ENCODE results near the gene EPB41L4A.
"Not testable (repeated sequence)": the region's sequence is repeated elsewhere in the genome, so short reads cannot be mapped to it uniquely, and the experiment has no call there.

The EPB41L4A gene

GRCh38 chr5:112403069-112403468, 16.0 kb downstream of the EPB41L4A start:
- no peak for DNase-seq (ENCODE audit: low read depth in 1 of 2, low spot score in 1 of 2)

- DNase-seq (ENCODE audit: low read depth in 1 of 2, low spot score in 1 of 2): no peak
Measured at GRCh38 chr5:112401924-112402323, 17.2 kb downstream of the EPB41L4A start.

DNA sequence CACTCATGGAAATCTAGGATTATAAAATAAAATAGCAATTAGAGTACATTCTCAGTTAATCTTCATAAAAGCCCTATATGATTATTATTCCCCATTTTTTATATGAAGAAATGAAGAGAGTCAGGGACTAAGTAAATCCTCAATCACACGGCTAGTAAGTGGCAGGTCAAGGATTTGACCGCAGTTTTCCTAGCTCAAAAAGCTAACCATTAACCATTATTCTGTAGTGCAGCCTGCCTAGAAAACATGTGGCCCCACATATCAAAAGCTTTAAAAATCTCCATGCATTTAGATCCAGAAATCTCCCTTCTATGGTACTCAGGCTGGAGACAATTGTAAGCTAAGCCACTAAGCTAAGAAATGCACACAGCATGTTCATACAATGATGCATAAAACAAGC, 21.4 kb downstream of the EPB41L4A start:
- DNase-seq (ENCODE audit: low read depth in 1 of 2, low spot score in 1 of 2): no peak

- DNase-seq (ENCODE audit: low read depth in 1 of 2, low spot score in 1 of 2): no peak
Measured at GRCh38 chr5:112396430-112396829, 22.6 kb downstream of the EPB41L4A start.

DNA sequence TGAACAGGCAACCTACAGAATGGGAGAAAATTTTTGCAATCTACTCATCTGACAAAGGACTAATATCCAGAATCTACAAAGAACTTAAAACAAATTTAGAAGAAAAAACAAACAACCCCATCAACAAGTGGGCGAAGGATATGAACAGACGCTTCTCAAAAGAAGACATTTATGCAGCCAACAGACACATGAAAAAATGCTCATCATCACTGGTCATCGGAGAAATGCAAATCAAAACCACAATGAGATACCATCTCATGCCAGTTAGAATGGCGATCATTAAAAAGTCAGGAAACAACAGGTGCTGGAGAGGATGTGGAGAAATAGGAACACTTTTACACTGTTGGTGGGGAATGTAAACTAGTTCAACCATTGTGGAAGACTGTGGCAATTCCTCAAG, 23.8 kb downstream of the EPB41L4A start:
- not testable (repeated sequence) for DNase-seq (ENCODE audit: low read depth in 1 of 2, low spot score in 1 of 2)

GRCh38 chr5:112390327-112390726, 28.8 kb downstream of the EPB41L4A start:
- DNase-seq (ENCODE audit: low read depth in 1 of 2, low spot score in 1 of 2): no peak

DNA sequence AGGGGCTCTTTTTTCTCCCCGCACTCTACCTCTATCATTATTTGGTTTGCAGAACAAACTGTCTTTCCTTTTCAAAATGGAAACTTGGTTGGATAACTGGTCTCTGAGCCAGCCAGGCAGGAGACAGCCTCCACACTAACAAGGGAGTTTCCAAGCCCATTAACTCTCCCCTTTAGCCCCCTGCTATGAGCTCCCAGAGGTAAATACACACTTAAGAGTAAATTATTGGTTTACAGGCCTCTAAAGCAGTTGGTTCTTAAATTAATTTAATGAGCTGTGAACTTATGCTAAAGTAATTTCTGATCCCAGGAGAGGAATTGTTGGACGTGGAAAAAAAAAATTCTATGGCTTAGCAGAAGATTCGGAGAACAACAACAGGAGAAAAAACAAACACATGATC, 30.3 kb downstream of the EPB41L4A start:
- no peak for DNase-seq (ENCODE audit: low read depth in 1 of 2, low spot score in 1 of 2)

- DNase-seq (ENCODE audit: low read depth in 1 of 2, low spot score in 1 of 2): no peak
Measured at GRCh38 chr5:112388074-112388473, 31.0 kb downstream of the EPB41L4A start.

- DNase-seq (ENCODE audit: low read depth in 1 of 2, low spot score in 1 of 2): no peak
Measured at GRCh38 chr5:112386766-112387165, 32.3 kb downstream of the EPB41L4A start.

GRCh38 chr5:112385969-112386368, 33.1 kb downstream of the EPB41L4A start:
- DNase-seq (ENCODE audit: low read depth in 1 of 2, low spot score in 1 of 2): no peak

- no peak for DNase-seq (ENCODE audit: low read depth in 1 of 2, low spot score in 1 of 2)
Measured at GRCh38 chr5:112385566-112385965, 33.5 kb downstream of the EPB41L4A start.

GRCh38 chr5:112384523-112384922, 34.6 kb downstream of the EPB41L4A start:
- DNase-seq (ENCODE audit: low read depth in 1 of 2, low spot score in 1 of 2): no peak

DNA sequence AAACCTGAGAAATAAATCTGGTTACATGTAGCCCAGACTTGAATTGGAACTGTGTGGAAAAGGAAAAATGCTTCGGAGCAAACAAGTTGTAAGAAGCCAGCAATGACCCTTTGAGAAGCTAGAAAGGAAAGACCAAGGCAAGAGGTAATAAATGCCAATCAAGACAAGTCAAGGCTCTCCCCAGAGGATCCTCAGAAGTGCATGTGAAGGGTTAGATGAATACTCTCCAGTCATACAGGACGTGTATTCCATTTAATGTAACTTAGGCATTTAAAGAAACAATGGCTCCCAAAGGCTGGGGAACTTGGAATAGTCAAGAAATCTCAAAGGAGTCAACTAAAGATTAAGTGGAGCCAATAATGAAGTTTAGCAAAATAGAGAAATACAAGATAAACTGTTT, 36.2 kb downstream of the EPB41L4A start:
- DNase-seq (ENCODE audit: low read depth in 1 of 2, low spot score in 1 of 2): no peak

GRCh38 chr5:112381521-112381920, 37.6 kb downstream of the EPB41L4A start:
- DNase-seq (ENCODE audit: low read depth in 1 of 2, low spot score in 1 of 2): no peak

DNA sequence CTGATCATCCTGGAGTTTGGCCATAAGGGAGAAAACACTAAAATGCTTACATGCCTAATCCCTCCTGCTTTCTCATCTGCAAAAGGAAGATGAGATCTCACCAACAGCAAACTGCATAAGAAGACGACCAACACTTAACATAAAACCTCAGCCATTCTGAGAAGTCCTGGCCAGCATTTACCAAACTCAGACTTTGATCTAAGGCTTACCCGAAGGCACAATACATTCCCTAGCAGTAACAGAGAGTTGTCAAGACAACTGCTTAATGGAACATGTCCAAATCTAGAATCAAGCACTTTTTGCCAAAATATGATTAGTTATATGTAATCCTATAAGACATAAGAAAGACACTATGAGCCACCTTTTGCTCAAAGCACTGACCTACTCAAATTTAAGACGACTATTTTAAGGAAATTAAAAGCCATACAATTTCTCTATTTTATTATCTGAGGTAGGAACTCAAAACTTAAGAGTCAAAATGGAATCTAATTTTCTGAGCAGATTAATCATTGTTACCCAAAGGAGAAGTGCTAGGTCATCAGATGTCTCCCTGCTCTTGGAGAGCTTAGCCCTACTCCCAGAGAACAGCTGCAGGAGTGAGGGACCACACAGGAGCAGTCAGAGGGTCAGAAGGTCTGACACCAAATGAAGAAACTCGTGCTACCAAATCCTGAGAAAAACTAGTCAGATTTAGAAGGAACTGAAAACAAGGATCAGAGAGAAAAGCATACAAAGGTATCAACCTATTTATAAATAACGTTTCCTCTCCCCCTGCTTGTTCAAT, 39.3 kb downstream of the EPB41L4A start:
- DNase-seq (ENCODE audit: low read depth in 1 of 2, low spot score in 1 of 2): no peak

- DNase-seq (ENCODE audit: low read depth in 1 of 2, low spot score in 1 of 2): no peak
Measured at GRCh38 chr5:112374818-112375217, 44.3 kb downstream of the EPB41L4A start.

- no peak for DNase-seq (ENCODE audit: low read depth in 1 of 2, low spot score in 1 of 2)
Measured at GRCh38 chr5:112374356-112374755, 44.7 kb downstream of the EPB41L4A start.

DNA sequence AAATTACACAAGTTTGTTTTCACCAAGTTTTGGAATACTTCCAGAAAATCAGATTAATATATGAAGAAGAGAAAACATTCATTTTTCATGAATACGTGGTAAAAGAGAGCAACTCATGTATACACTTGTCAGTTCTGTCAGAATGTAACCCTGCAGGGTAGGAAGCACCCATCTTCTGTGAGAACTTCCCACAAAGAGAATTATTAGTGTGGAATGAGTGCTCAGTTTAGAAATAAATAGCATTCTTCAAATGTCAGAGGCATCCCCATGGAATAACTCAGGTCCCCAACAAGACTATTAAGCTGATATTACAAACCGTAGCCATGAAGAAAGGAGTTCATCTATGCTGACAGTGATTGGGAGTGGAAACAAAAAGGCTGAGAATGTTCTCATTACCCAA, 45.2 kb downstream of the EPB41L4A start:
- no peak for DNase-seq (ENCODE audit: low read depth in 1 of 2, low spot score in 1 of 2)

DNA sequence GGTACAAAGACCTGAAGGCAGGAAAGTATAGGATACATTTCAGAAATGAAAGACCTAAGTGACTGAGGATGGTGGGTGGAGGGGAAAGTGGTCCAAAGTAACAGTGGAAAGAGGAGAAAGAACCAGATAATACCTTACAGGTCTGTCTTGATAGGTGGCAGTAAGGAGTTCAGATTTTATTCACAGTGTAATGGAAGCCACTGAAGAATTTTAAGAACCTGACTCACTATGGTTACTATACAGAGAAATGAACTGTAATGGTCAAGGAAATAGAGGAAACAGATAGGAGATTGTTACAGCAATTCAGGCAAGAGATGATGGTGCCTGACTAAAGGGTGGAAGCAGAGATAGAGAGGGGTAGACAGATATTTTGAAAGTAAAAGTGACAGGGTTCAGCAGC, 46.5 kb downstream of the EPB41L4A start:
- DNase-seq (ENCODE audit: low read depth in 1 of 2, low spot score in 1 of 2): no peak

DNA sequence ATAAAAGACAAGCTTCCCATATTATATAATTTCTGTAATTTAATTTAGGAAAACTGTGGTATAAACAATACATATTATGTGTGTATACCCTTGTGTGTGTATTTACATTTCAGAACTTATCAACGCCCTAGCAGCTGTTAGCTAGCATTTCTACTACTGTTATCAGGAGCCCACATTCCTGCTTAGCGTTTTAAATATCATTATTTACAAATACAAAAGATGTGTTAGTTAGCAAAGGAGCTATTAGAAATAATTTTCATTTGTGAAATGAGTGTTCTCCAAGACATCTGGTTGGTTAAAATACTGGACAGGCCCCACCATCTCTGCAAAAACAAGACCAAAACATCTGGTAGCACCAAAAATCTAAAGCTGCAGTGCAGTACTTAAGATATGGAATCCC, 48.0 kb downstream of the EPB41L4A start:
- DNase-seq (ENCODE audit: low read depth in 1 of 2, low spot score in 1 of 2): no peak

- DNase-seq (ENCODE audit: low read depth in 1 of 2, low spot score in 1 of 2): no peak
Measured at GRCh38 chr5:112367400-112367799, 51.7 kb downstream of the EPB41L4A start.

DNA sequence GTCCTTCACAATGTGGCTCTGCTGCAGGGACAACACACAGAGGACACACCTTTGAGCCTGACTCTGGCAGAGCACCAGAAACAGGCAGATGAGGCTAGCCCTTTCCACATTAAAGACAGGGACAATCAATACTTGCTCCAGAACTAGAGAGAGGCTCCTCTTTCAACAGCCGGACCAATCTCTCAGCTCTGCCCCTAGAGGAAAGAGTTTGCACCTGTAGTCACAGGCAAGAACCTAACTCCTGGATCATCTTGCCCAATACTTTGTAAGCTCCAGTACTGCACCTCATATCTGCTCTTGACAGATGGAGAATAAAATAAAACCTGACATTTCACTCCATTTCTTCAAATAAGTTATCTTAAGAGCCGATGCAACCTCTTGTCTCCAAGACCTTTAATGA, 52.1 kb downstream of the EPB41L4A start:
- no peak for DNase-seq (ENCODE audit: low read depth in 1 of 2, low spot score in 1 of 2)

DNA sequence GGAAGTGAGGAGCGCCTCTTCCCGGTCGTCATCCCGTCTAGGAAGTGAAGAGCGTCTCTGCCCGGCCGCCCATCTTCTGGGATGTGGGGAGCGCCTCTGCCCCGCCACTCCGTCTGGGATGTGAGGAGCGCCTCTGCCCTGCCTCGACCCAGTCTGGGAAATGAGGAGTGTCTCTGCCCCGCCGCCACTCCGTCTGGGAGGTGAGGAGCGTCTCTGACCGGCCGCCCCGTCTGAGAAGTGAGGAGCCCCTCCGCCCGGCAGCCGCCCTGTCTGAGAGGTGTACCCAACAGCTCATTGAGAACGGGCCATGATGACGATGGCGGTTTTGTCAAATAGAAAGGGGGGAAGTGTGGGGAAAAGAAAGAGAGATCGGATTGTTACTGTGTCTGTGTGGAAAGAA, 58.3 kb downstream of the EPB41L4A start:
- DNase-seq (ENCODE audit: low read depth in 1 of 2, low spot score in 1 of 2): not testable (repeated sequence)
